Body of pancreas (tissue), 4 donors: ENCODE results near the gene NPAS2.

Source experiments
- CTCF ChIP-seq, 7 experiments: fragments of 450-650 bp in 4 of 7; fragments of 200-600 bp in 3 of 7; sonication (generic) in 3 of 7; IDR thresholded peaks; one replicate each; pipeline ENCODE4 v1.5.1; 2016 to 2019; ENCODE audit warnings: antibody characterized with exemption in 7 of 7
- POLR2A ChIP-seq, 3 donors: fragments of 450-650 bp; IDR thresholded peaks; one replicate each; pipeline ENCODE4 v1.6.1; 2016; ENCODE audit warnings: antibody characterized with exemption in 3 of 3, mild to moderate bottlenecking in 2 of 3

- TF ChIP-seq CTCF (IDR thresholded peaks at IDR 0.05) (no peak), POLR2A (IDR thresholded peaks at IDR 0.05) (no peak)
Measured at GRCh38 chr2:101012054-101012705, 192.2 kb downstream of the NPAS2 start.
